Colonic mucosa (tissue), 4 donors: ENCODE measurements around the gene LY6G6F. TPM values are rescaled to one million over a fixed set of nuclear protein-coding genes. Genes with fewer than 3 reads are reported as not detected.

Experiments
- DNase-seq: peaks from one replicate; pipeline ENCODE4 v3.0.0-alpha.2; 2020
- H3K27ac ChIP-seq: fragments of 200-600 bp; one replicate; pipeline ENCODE4 v1.8.0; 2021
- H3K27me3 ChIP-seq: fragments of 200-600 bp; one replicate; pipeline ENCODE4 v1.8.0; 2021
- H3K36me3 ChIP-seq: fragments of 200-600 bp; one replicate; pipeline ENCODE4 v1.8.0; 2021
- H3K4me1 ChIP-seq: fragments of 200-600 bp; one replicate; pipeline ENCODE4 v1.8.0; 2021; ENCODE audit warnings: mild to moderate bottlenecking
- H3K4me3 ChIP-seq: fragments of 200-600 bp; one replicate; pipeline ENCODE4 v1.8.0; 2021
- H3K9ac ChIP-seq, 2 donors: one replicate each; pipeline ENCODE4 v1.7.0; 2013; ENCODE audit warnings: control low read depth in 2 of 2, low read depth in 2 of 2, low read length in 2 of 2
- H3K9me3 ChIP-seq: fragments of 200-600 bp; one replicate; pipeline ENCODE4 v1.8.0; 2021
- CTCF ChIP-seq: fragments of 200-600 bp; IDR thresholded peaks from one replicate; pipeline ENCODE4 v1.8.0; 2022; ENCODE audit warnings: antibody characterized with exemption, mild to moderate bottlenecking
- intact Hi-C: fragments of 100-400 bp; cut with DNase I; formaldehyde crosslinking; loops from one replicate; pipeline ENCODE4 v1.14.1; 2022
- microRNA-seq: library from miRNA; unstranded; fragments of <30 nt; microRNA quantifications from one replicate; pipeline ENCODE4, GENCODE V29; 2019
- total RNA-seq, 2 donors: library from RNA; stranded (reverse); fragmentation: NEBNext Ultra II Directional in 1 of 2; extraction: Animal tissue kit (Norgen Biotek cat#: 25700) in 1 of 2; gene quantifications; one replicate each; pipeline ENCODE4 v1.2.1, GENCODE V29; 2021
- donor health status: healthy.
- donor health status: DM: no; HTN: no; CAD: no.
- donor health status: DM: no; HTN: no; CAD: no.

The LY6G6F gene
- total RNA-seq, 2 donors from 2014 or later = not detected

GRCh38 chr6:31752739-31753319 lies 46.2 kb downstream of the LY6G6F start:
- intact Hi-C loops = no loop called here
- TF ChIP-seq CTCF = no peak
- no peaks in the 10 kb centered on the region for H3K36me3 ChIP-seq

GRCh38 chr6:31758281-31758680 lies 51.6 kb downstream of the LY6G6F start:
- Histone ChIP-seq H3K4me3 (no peak overlapping the region), H3K36me3 (no peaks in the 10 kb centered on the region), H3K27me3 (no peaks in the 10 kb centered on the region), H3K4me1 (no peaks in the 10 kb centered on the region), H3K27ac (no peak overlapping the region), H3K9ac (no peak overlapping the region), H3K9me3 (no peaks in the 10 kb centered on the region)
- TF ChIP-seq CTCF = no peak
- no peak for DNase-seq
- intact Hi-C loops = no loop called here

More at GRCh38 chr6:31752739-31753319, 46.2 kb downstream of the LY6G6F start:
- no peak overlapping the region for H3K9ac ChIP-seq
- no peaks in the 10 kb centered on the region for H3K9me3 ChIP-seq
- H3K4me1 ChIP-seq = no peaks in the 10 kb centered on the region
- no peak overlapping the region for H3K4me3 ChIP-seq
- H3K27ac ChIP-seq = no peak overlapping the region
- no peaks in the 10 kb centered on the region for H3K27me3 ChIP-seq
- DNase-seq = no peak

Small RNA genes within 50 kb of the gene (microRNA-seq; reads per million reads assigned to microRNA genes)
- not detected for gene MIR4646

Other genes with a start within 250 kb of the LY6G6F start
- 1 to 10 TPM; 5.6 to 6.7 TPM for gene MICB, start 208.7 kb upstream of the LY6G6F start, total RNA-seq
- not detected for gene MCCD1, start 177.9 kb upstream of the LY6G6F start, total RNA-seq
- gene DDX39B, start 164.9 kb upstream of the LY6G6F start, total RNA-seq = 100 to 1,000 TPM; 213 to 422 TPM
- under 1 TPM; 0.57 to 0.85 TPM for gene ATP6V1G2, start 160.3 kb upstream of the LY6G6F start, total RNA-seq
- 10 to 100 TPM; 16.1 to 18.8 TPM for gene NFKBIL1, start 159.3 kb upstream of the LY6G6F start, total RNA-seq
- gene LTA, start 134.6 kb upstream of the LY6G6F start, total RNA-seq = 1 to 10 TPM in 1 of 2 donors, under 1 TPM in 1; 0.35 to 2.4 TPM
- 1 to 10 TPM in 1 of 2 donors, under 1 TPM in 1; 0.48 to 1.4 TPM for gene TNF, start 131.3 kb upstream of the LY6G6F start, total RNA-seq
- 1 to 10 TPM; 3.4 to 5.7 TPM for gene LTB, start 124.4 kb upstream of the LY6G6F start, total RNA-seq
- 1 to 10 TPM; 4.8 to 9.2 TPM for gene LST1, start 120.6 kb upstream of the LY6G6F start, total RNA-seq
- under 1 TPM; 0.67 to 0.90 TPM for gene NCR3, start 113.9 kb upstream of the LY6G6F start, total RNA-seq
- gene AIF1, start 91.6 kb upstream of the LY6G6F start, total RNA-seq = 10 to 100 TPM in 1 of 2 donors, 1 to 10 TPM in 1; 5.0 to 20.7 TPM
- gene PRRC2A, start 86.2 kb upstream of the LY6G6F start, total RNA-seq = 100 to 1,000 TPM; 107 to 171 TPM
- 100 to 1,000 TPM; 266 to 337 TPM for gene BAG6, start 54.2 kb upstream of the LY6G6F start, total RNA-seq
- gene APOM, start 51.0 kb upstream of the LY6G6F start, total RNA-seq = 1 to 10 TPM; 1.6 to 2.4 TPM
- 10 to 100 TPM; 28.3 to 32.8 TPM for gene C6orf47, start 46.1 kb upstream of the LY6G6F start, total RNA-seq
- gene GPANK1, start 41.9 kb upstream of the LY6G6F start, total RNA-seq = 10 to 100 TPM; 11.0 to 14.9 TPM
- gene CSNK2B, start 40.8 kb upstream of the LY6G6F start, total RNA-seq = 100 to 1,000 TPM; 140 to 152 TPM
- 1 to 10 TPM; 4.4 to 9.0 TPM for gene LY6G5B, start 36.9 kb upstream of the LY6G6F start, total RNA-seq
- 1 to 10 TPM; 1.9 to 2.8 TPM for gene LY6G5C, start 25.8 kb upstream of the LY6G6F start, total RNA-seq
- 10 to 100 TPM; 56.8 to 65.2 TPM for gene ABHD16A, start 3.5 kb upstream of the LY6G6F start, total RNA-seq
- not detected for gene LY6G6D, start 8.5 kb downstream of the LY6G6F start, total RNA-seq
- gene LY6G6C, start 14.9 kb downstream of the LY6G6F start, total RNA-seq = 1 to 10 TPM in 1 of 2 donors, not detected in 1; 2.3 TPM
- gene MPIG6B, start 16.5 kb downstream of the LY6G6F start, total RNA-seq = under 1 TPM; 0.19 to 0.57 TPM
- gene DDAH2, start 22.4 kb downstream of the LY6G6F start, total RNA-seq = 10 to 100 TPM; 92.1 to 98.7 TPM
- 100 to 1,000 TPM; 622 to 646 TPM for gene CLIC1, start 29.7 kb downstream of the LY6G6F start, total RNA-seq
- 10 to 100 TPM; 13.3 to 34.2 TPM for gene MSH5, start 33.1 kb downstream of the LY6G6F start, total RNA-seq
- gene SAPCD1, start 55.8 kb downstream of the LY6G6F start, total RNA-seq = 1 to 10 TPM; 1.7 to 8.9 TPM
- gene VWA7, start 70.5 kb downstream of the LY6G6F start, total RNA-seq = 10 to 100 TPM in 1 of 2 donors, 1 to 10 TPM in 1; 6.1 to 10.1 TPM
- gene VARS1, start 88.9 kb downstream of the LY6G6F start, total RNA-seq = 100 to 1,000 TPM in 1 of 2 donors, 10 to 100 TPM in 1; 40.8 to 136 TPM
- gene LSM2, start 100.1 kb downstream of the LY6G6F start, total RNA-seq = 10 to 100 TPM; 37.6 to 61.3 TPM
- gene HSPA1L, start 108.4 kb downstream of the LY6G6F start, total RNA-seq = 1 to 10 TPM in 1 of 2 donors, under 1 TPM in 1; 0.98 to 1.4 TPM
- gene HSPA1A, start 108.7 kb downstream of the LY6G6F start, total RNA-seq = 100 to 1,000 TPM; 248 to 397 TPM
- gene HSPA1B, start 120.9 kb downstream of the LY6G6F start, total RNA-seq = 100 to 1,000 TPM; 278 to 543 TPM
- 10 to 100 TPM; 33.8 to 47.4 TPM for gene NEU1, start 156.0 kb downstream of the LY6G6F start, total RNA-seq
- gene SLC44A4, start 172.1 kb downstream of the LY6G6F start, total RNA-seq = 100 to 1,000 TPM; 546 to 779 TPM
- gene EHMT2, start 190.8 kb downstream of the LY6G6F start, total RNA-seq = 10 to 100 TPM; 28.4 to 52.1 TPM
- gene ZBTB12, start 195.2 kb downstream of the LY6G6F start, total RNA-seq = 1 to 10 TPM; 2.0 to 4.9 TPM
- 10 to 100 TPM in 1 of 2 donors, 1 to 10 TPM in 1; 7.8 to 15.2 TPM for gene C2, start 220.9 kb downstream of the LY6G6F start, total RNA-seq
- gene CFB, start 239.2 kb downstream of the LY6G6F start, total RNA-seq = 10 to 100 TPM; 20.4 to 60.6 TPM